HEK293T (cell line): ENCODE results near the gene FLNB.

Experiments used
- ARNT ChIP-seq: fragments of 450-650 bp; IDR thresholded peaks from 2 replicates; pipeline ENCODE4 v1.6.1; 2017; ENCODE audit warnings: mild to moderate bottlenecking
- CTBP1 ChIP-seq: fragments of 450-650 bp; IDR thresholded peaks from 2 replicates; pipeline ENCODE4 v1.6.1; 2016; ENCODE audit warnings: borderline replicate concordance
- ELF4 ChIP-seq: fragments of 450-650 bp; IDR thresholded peaks from 2 replicates; pipeline ENCODE4 v1.6.1; 2017; ENCODE audit warnings: antibody characterized with exemption
- FOXA1 ChIP-seq: fragments of 450-650 bp; IDR thresholded peaks from 2 replicates; pipeline ENCODE4 v1.6.1; 2016; ENCODE audit warnings: mild to moderate bottlenecking
- FOXK2 ChIP-seq: fragments of 450-650 bp; IDR thresholded peaks from 2 replicates; pipeline ENCODE4 v1.6.1; 2016; ENCODE audit warnings: mild to moderate bottlenecking
- FOXM1 ChIP-seq: fragments of 450-650 bp; IDR thresholded peaks from 2 replicates; pipeline ENCODE4 v1.6.1; 2017; ENCODE audit warnings: mild to moderate bottlenecking, borderline replicate concordance
- HDGF ChIP-seq: fragments of 450-650 bp; IDR thresholded peaks from 2 replicates; pipeline ENCODE4 v1.6.1; 2017; ENCODE audit warnings: antibody characterized with exemption, borderline replicate concordance
- NFRKB ChIP-seq: fragments of 450-650 bp; IDR thresholded peaks from 2 replicates; pipeline ENCODE4 v1.6.1; 2016; ENCODE audit warnings: mild to moderate bottlenecking, moderate library complexity
- PKNOX1 ChIP-seq: fragments of 450-650 bp; IDR thresholded peaks from 2 replicates; pipeline ENCODE4 v1.6.1; 2016
- SP1 ChIP-seq: fragments of 450-650 bp; IDR thresholded peaks from 2 replicates; pipeline ENCODE4 v1.6.1; 2017
- TARDBP ChIP-seq: fragments of 450-650 bp; IDR thresholded peaks from 2 replicates; pipeline ENCODE4 v1.6.1; 2016
- ZNF384 ChIP-seq: fragments of 450-650 bp; IDR thresholded peaks from 2 replicates; pipeline ENCODE4 v1.6.1; 2016

- no peak for TF ChIP-seq FOXA1
- no peak for TF ChIP-seq CTBP1
- TF ChIP-seq SP1, result no peak
- no peak for TF ChIP-seq ZNF384
- TF ChIP-seq FOXM1, result no peak
- TF ChIP-seq FOXK2, result no peak
- no peak for TF ChIP-seq NFRKB
- no peak for TF ChIP-seq HDGF
- no peak for TF ChIP-seq ELF4
- TF ChIP-seq TARDBP, result no peak
- TF ChIP-seq ARNT, result no peak
- TF ChIP-seq PKNOX1, result no peak
Observed at GRCh38 chr3:58029842-58030584, 21.8 kb downstream of the FLNB start.
